ENCODE results near the gene PNMA1.

Gene PNMA1

DNA sequence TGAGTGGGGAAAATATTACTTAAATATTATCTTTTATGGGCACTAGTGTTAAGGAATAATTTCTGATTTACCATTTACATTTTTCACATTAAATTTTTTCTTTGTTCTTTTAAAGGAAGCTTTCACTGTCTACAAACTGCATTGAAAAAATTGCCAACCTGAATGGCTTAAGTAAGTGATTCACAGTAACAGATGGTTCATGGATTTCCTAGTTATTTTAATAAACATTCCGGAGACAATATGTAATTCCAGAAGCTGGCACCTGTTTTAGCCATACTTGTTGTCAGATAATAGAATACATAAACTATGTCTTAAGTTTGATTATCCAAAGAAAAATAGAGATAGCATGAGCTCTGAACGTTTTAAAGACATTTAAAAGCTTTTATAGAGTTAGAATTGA, 52.3 kb downstream of the PNMA1 start:
- no peak for DNase-seq

Data from effector CD8-positive, alpha-beta T cell (primary cell).